HepG2 (cell line): ENCODE data around the gene PEX14. TPM values are rescaled to one million over a fixed set of nuclear protein-coding genes. Genes with fewer than 3 reads are reported as not detected.

Experiments used
- ATAC-seq: fragments of 200-7000 bp; cut with Tn5 transposase; 3 replicates; pipeline ENCODE4 v1.9.1; 2020; ENCODE audit warnings: mild to moderate bottlenecking, moderate library complexity
- BruUV-seq: library from RNA; stranded (reverse); fragments of 400-500 nt; replicated peaks from 2 replicates; lab custom pipeline; 2021; lab: Mats Ljungman, UMichigan
- CTCF ChIA-PET: fragments of 300-600 bp; formaldehyde crosslinking; extraction: SDS; loops from one replicate; lab custom pipeline; 2021; ENCODE audit warnings: low total read pairs, inconsistent platforms, low intra/inter-chr PET ratio; lab: Yijun Ruan, JAX
- POLR2A ChIA-PET: fragments of 350-600 bp; sonication (Branson Sonifier 250); formaldehyde crosslinking; loops from one replicate; lab custom pipeline; 2020; ENCODE audit warnings: antibody characterized with exemption, inconsistent platforms; lab: Yijun Ruan, JAX
- DNase-seq: peaks from one replicate; pipeline ENCODE4 v3.0.0-alpha.2; 2015; ENCODE audit warnings: low spot score
- FAIRE-seq: peaks from 3 replicates; lab custom pipeline; 2011; peaks lifted over from hg19 to GRCh38; lab: Jason Lieb, UNC
- H2AFZ ChIP-seq: one replicate; pipeline ENCODE4 v1.6.1; 2011; ENCODE audit warnings: low read length, inconsistent platforms
- H3K27ac ChIP-seq: fragments of 300-600 bp; 3 replicates; pipeline ENCODE4 v1.8.0; 2011; ENCODE audit warnings: mixed run types, mild to moderate bottlenecking, mixed read lengths, low read length, inconsistent platforms; ENCODE audit not compliant: insufficient read depth; ENCODE audit errors: extremely low read length
- H3K27me3 ChIP-seq, 2 experiments: fragments of 200-600 bp in 1 of 2; 2 replicates in 1 of 2; 3 replicates in 1 of 2; pipeline versions ENCODE4 v1.6.0 to v1.8.0; 2011; ENCODE audit warnings: low read length in 2 of 2, mild to moderate bottlenecking in 2 of 2, moderate library complexity in 2 of 2, inconsistent platforms in 1 of 2; ENCODE audit not compliant: insufficient read depth in 2 of 2, control insufficient read depth in 1 of 2
- H3K36me3 ChIP-seq, 2 experiments: fragments of 200-600 bp in 1 of 2; replicated peaks in 1 of 2; 2 replicates in 1 of 2; 3 replicates in 1 of 2; pipeline versions ENCODE4 v1.5.1 to v1.8.0; 2011; ENCODE audit warnings: low read length in 2 of 2, inconsistent platforms in 1 of 2; ENCODE audit not compliant: insufficient read depth in 2 of 2, control insufficient read depth in 1 of 2
- H3K4me1 ChIP-seq: 2 replicates; pipeline ENCODE4 v1.5.1; 2012; ENCODE audit warnings: low read length, inconsistent platforms; ENCODE audit not compliant: insufficient read depth
- H3K4me2 ChIP-seq: 2 replicates; pipeline ENCODE4 v1.6.0; 2011; ENCODE audit warnings: low read depth, low read length, inconsistent platforms
- H3K4me3 ChIP-seq, 3 experiments: fragments of 200-600 bp in 1 of 3; sonication (generic), shearing (Covaris generic) in 1 of 3; replicated peaks in 1 of 3; 2 replicates each; pipeline ENCODE4 v1.5.1; 2011 to 2016; ENCODE audit warnings: low read length in 3 of 3, inconsistent platforms in 2 of 3, low read depth in 2 of 3, mild to moderate bottlenecking in 2 of 3, control low read depth in 1 of 3, mixed read lengths in 1 of 3; ENCODE audit not compliant: insufficient read depth in 1 of 3
- H3K79me2 ChIP-seq: one replicate; pipeline ENCODE4 v1.6.1; 2011; ENCODE audit warnings: low read length, inconsistent platforms; ENCODE audit not compliant: insufficient read depth
- H3K9ac ChIP-seq: 2 replicates; pipeline ENCODE4 v1.6.0; 2011; ENCODE audit warnings: mild to moderate bottlenecking, low read depth, low read length, inconsistent platforms; ENCODE audit not compliant: insufficient read depth
- H3K9me3 ChIP-seq: 2 replicates; pipeline ENCODE4 v1.5.1; 2012; ENCODE audit warnings: mild to moderate bottlenecking, low read length
- H4K20me1 ChIP-seq: 2 replicates; pipeline ENCODE4 v1.6.0; 2011; ENCODE audit warnings: inconsistent platforms, mild to moderate bottlenecking, low read length, moderate library complexity; ENCODE audit not compliant: insufficient read depth
- CCAR2 ChIP-seq: fragments of 200-400 bp; formaldehyde crosslinking; optimal IDR thresholded peaks from 2 replicates; pipeline ENCODE3; 2018; ENCODE audit warnings: low read depth, mild to moderate bottlenecking, low read length, moderate library complexity
- ETV6 ChIP-seq: sonication (generic); formaldehyde crosslinking; conservative IDR thresholded peaks from 2 replicates; pipeline ENCODE4 v1.4.0; 2020; ENCODE audit warnings: missing genetic modification reagents
- FOXC1 ChIP-seq: sonication (generic); formaldehyde crosslinking; IDR thresholded peaks from 2 replicates; pipeline ENCODE4 v1.8.0; 2022; ENCODE audit warnings: mild to moderate bottlenecking, missing genetic modification reagents, borderline replicate concordance
- KLF16 ChIP-seq, 2 experiments: sonication (generic) in 1 of 2; formaldehyde crosslinking in 1 of 2; IDR thresholded peaks; 2 replicates each; pipeline versions ENCODE4 v1.6.1 to v1.8.0; 2016 to 2023; ENCODE audit warnings: missing genetic modification reagents in 2 of 2, missing compliant biosample characterization in 1 of 2
- MIER3 ChIP-seq: IDR thresholded peaks from 2 replicates; pipeline ENCODE4 v1.6.1; 2016; ENCODE audit warnings: missing compliant biosample characterization, borderline replicate concordance
- POLR2G ChIP-seq: fragments of 200-400 bp; formaldehyde crosslinking; IDR thresholded peaks from 2 replicates; pipeline ENCODE4 v1.6.1; 2018; ENCODE audit warnings: mild to moderate bottlenecking, low read depth, low read length, moderate library complexity
- SPEN ChIP-seq: sonication (generic); formaldehyde crosslinking; IDR thresholded peaks from 2 replicates; pipeline ENCODE4 v1.5.1; 2020; ENCODE audit warnings: low read depth, mild to moderate bottlenecking, missing genetic modification reagents
- TAF15 ChIP-seq: fragments of 200-400 bp; formaldehyde crosslinking; IDR thresholded peaks from one replicate; pipeline ENCODE4 v1.6.1; 2018; ENCODE audit warnings: mild to moderate bottlenecking, low read depth, low read length; ENCODE audit not compliant: poor library complexity, severe bottlenecking
- TBX2 ChIP-seq: sonication (generic); formaldehyde crosslinking; IDR thresholded peaks from 2 replicates; pipeline ENCODE4 v1.5.0; 2020; ENCODE audit warnings: missing genetic modification reagents, mild to moderate bottlenecking, borderline replicate concordance
- TRIM22 ChIP-seq: fragments of 450-650 bp; IDR thresholded peaks from 2 replicates; pipeline ENCODE4 v1.6.1; 2017
- ZBTB44 ChIP-seq: sonication (generic); formaldehyde crosslinking; IDR thresholded peaks from 2 replicates; pipeline ENCODE4 v1.4.0; 2020; ENCODE audit warnings: missing genetic modification reagents
- ZBTB7B ChIP-seq: sonication (generic); formaldehyde crosslinking; IDR thresholded peaks from 2 replicates; pipeline ENCODE4 v1.4.0; 2020; ENCODE audit warnings: missing genetic modification reagents
- ZNF468 ChIP-seq: sonication (generic); formaldehyde crosslinking; IDR thresholded peaks from 2 replicates; pipeline ENCODE4 v1.8.0; 2022; ENCODE audit warnings: mild to moderate bottlenecking, moderate library complexity, missing genetic modification reagents
- ZNF597 ChIP-seq: sonication (generic); formaldehyde crosslinking; IDR thresholded peaks from 2 replicates; pipeline ENCODE4 v1.5.0; 2020; ENCODE audit warnings: missing genetic modification reagents
- ZNF709 ChIP-seq: sonication (generic); formaldehyde crosslinking; IDR thresholded peaks from 2 replicates; pipeline ENCODE4 v1.5.0; 2020; ENCODE audit warnings: mild to moderate bottlenecking, missing genetic modification reagents
- ZNF724P ChIP-seq: sonication (generic); formaldehyde crosslinking; IDR thresholded peaks from 2 replicates; pipeline ENCODE4 v1.8.0; 2022; ENCODE audit warnings: missing genetic modification reagents, borderline replicate concordance
- ZNF777 ChIP-seq: sonication (generic); formaldehyde crosslinking; IDR thresholded peaks from 2 replicates; pipeline ENCODE4 v1.4.0; 2020; ENCODE audit warnings: missing genetic modification reagents
- ZSCAN12 ChIP-seq: sonication (generic); formaldehyde crosslinking; IDR thresholded peaks from 2 replicates; pipeline ENCODE4 v1.9.0; 2021; ENCODE audit warnings: mild to moderate bottlenecking, missing genetic modification reagents
- WGBS: methylation state at CpG from one replicate; pipeline ENCODE4 v1.1.6; 2017; ENCODE audit warnings: low lambda C conversion rate; 5-methylcytosine and 5-hydroxymethylcytosine counted together
- in situ Hi-C: cut with HindIII; loops from 2 replicates; pipeline ENCODE4 v1.10.0; 2017; ENCODE audit warnings: low pct_unique_long_range_greater_than_20kb; ENCODE audit not compliant: extremely low pct_ligation_motif_present
- intact Hi-C: fragments of 100-400 bp; cut with micrococcal nuclease; formaldehyde crosslinking; loops from one replicate; pipeline ENCODE4 v1.10.0; 2022; ENCODE audit not compliant: unreplicated experiment
- polyA plus RNA-seq, 8 experiments: library from polyadenylated mRNA; depleted of rRNA in 3 of 8; stranded (reverse) in 7 of 8; unstranded in 1 of 8; fragments of >200 nt; fragmentation: Illumina TruSeq in 4 of 8; extraction: Trizol in 4 of 8; gene quantifications; 2 replicates each; pipeline versions ENCODE4 v1.2.1 to v1.2.3, GENCODE V29; 2011 to 2016; ENCODE audit warnings: low read depth in 4 of 8, missing spikeins in 1 of 8, mixed read lengths in 1 of 8; ENCODE audit not compliant: insufficient read depth in 1 of 8
- total RNA-seq, 5 experiments: library from RNA; depleted of rRNA; stranded (reverse); fragments of >200 nt; fragmentation: Illumina TruSeq; extraction: Trizol; gene quantifications; 2 replicates each; pipeline ENCODE4 v1.2.3, GENCODE V29; 2016; ENCODE audit warnings: low read depth in 1 of 5
- TF ChIP-seq, protein P1 (sequence below): sonication (generic); formaldehyde crosslinking; IDR thresholded peaks from 2 replicates; pipeline ENCODE4 v1.9.0; 2021; ENCODE audit warnings: missing genetic modification reagents, borderline replicate concordance

Gene PEX14
- total and polyA plus RNA-seq, 2 of the 13 experiments (the other 11 are each of a cell fraction or from before 2014, with no cell fraction given): 6.5 to 9.9 TPM

DNA sequence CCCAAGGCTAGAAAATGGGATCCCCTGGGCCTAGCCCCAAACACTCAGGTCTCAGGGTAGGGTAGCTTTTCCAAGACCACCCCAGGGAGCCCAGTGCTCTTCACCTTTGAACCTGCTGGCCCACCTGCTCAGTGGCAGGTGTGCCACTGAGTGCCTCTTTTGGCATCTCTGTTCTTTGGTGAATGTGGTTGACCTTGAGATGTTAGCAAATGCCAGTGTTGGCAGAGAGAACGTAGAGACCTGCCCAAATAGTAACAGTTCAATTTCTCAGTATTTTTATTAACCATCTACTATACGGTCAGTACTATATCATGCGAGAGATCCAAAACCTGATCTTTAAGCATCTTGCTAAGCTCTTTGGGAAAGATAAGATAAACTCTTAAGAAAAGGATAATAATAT is 128.2 kb downstream of the PEX14 start:
- DNase-seq: no peak
- TF ChIP-seq FOXC1 (no peak), ZNF468 (CRISPR knock-in tag) (no peak), ZNF777 (CRISPR knock-in tag) (no peak), TAF15 (no peak), ETV6 (CRISPR knock-in tag) (no peak), ZNF724P (CRISPR knock-in tag) (no peak), CCAR2 (no peak), TBX2 (CRISPR knock-in tag) (no peak), ZBTB7B (CRISPR knock-in tag) (no peak), ZBTB44 (CRISPR knock-in tag) (no peak), POLR2G (no peak), ZNF597 (CRISPR knock-in tag) (no peak), ZSCAN12 (CRISPR knock-in tag) (no peak), TRIM22 (no peak), SPEN (CRISPR knock-in tag) (no peak), MIER3 (CRISPR knock-in tag) (no peak), KLF16 (CRISPR knock-in tag; IDR thresholded peaks at IDR 0.05) (no peak), ZNF709 (CRISPR knock-in tag) (no peak)
- TF ChIP-seq, protein P1, sequence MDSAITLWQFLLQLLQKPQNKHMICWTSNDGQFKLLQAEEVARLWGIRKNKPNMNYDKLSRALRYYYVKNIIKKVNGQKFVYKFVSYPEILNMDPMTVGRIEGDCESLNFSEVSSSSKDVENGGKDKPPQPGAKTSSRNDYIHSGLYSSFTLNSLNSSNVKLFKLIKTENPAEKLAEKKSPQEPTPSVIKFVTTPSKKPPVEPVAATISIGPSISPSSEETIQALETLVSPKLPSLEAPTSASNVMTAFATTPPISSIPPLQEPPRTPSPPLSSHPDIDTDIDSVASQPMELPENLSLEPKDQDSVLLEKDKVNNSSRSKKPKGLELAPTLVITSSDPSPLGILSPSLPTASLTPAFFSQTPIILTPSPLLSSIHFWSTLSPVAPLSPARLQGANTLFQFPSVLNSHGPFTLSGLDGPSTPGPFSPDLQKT: no peak
- TF ChIP-seq, all 625 proteins: peak for 0
- POLR2A ChIA-PET: no interaction called here
- no peaks in the 10 kb centered on the region for H3K27me3 ChIP-seq
- H3K9ac ChIP-seq: no peak overlapping the region
- FAIRE-seq (no peak), ATAC-seq (no peak)
- CTCF ChIA-PET: no interaction called here
- no peaks in the 10 kb centered on the region for H3K79me2 ChIP-seq
- peaks cover 27% of the 10 kb centered on the region for H3K4me1 ChIP-seq
- H4K20me1 ChIP-seq: no peaks in the 10 kb centered on the region; the same call in 1 of the 2 replicates
- BruUV-seq: no TSS peak
- H3K9me3 ChIP-seq: no peaks in the 10 kb centered on the region
- in situ Hi-C loops: no loop called here
- H2AFZ ChIP-seq: no peak overlapping the region
- H3K36me3 ChIP-seq: peaks cover 2 to 15% of the 10 kb centered on the region in 2 experiments; a peak in 4 of 5 replicates
- intact Hi-C loops: no loop called here
- H3K4me3 ChIP-seq: no peak overlapping the region
- H3K4me2 ChIP-seq: no peak overlapping the region
- WGBS: 98% methylated on average over 3 of the region's 3 CpGs
- H3K27ac ChIP-seq: no peak overlapping the region
